GM18867 (cell line): ENCODE data around the gene COMTD1.

Experiments used
- ATAC-seq: cut with Tn5 transposase; IDR thresholded peaks from one replicate; pipeline ENCODE4 v1.9.1; 2021; ENCODE audit warnings: mild to moderate bottlenecking, moderate library complexity; ENCODE audit not compliant: unreplicated experiment

COMTD1 gene

DNA sequence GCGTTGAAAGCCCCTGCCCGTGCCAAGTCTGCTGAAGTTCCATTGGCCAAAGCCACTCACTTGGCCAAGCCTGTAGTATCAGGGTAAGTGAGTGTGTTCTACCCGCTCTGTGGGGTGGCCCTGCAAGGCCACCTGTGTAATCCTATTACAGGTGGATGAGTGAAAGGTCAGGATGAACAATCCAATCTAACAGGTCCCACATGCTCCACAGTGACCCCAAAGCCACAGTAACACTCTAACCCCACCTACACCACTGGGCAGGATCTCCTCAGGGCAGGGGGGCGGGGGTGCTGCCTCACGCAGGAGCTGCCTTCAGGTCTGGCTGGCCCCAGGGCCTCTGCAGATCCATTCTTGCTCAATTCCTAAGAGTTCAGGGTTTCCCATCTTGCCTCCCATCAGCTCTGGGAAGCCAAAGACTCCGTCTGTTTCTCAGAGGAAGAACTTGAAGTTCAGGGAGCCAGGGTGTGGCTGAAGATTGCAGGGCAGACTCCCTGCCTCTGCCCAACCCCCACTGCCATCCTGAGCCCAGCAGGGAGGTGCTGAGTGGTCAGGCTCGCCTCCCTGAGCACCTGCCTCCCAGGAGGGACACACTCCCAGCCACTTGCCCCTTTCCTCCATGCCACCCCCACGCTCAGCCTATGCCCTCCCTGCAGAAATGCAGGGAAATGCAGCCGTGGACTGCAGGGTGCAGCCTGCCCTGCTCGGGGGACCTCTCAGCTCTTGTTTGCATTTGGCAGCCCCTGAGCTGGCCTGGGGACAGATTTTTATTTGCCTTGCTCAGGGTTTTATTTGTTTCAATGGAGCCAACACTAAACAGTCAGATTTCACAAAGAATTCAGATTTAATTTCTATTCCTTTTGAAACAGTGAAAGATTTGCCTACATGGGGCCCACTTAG is 9.8 kb upstream of the COMTD1 start:
- no peak for ATAC-seq

GRCh38 chr10:75244487-75245353 is 9.0 kb upstream of the COMTD1 start:
- ATAC-seq, result no peak

GRCh38 chr10:75243426-75243825 is 7.7 kb upstream of the COMTD1 start:
- ATAC-seq, result no peak

DNA sequence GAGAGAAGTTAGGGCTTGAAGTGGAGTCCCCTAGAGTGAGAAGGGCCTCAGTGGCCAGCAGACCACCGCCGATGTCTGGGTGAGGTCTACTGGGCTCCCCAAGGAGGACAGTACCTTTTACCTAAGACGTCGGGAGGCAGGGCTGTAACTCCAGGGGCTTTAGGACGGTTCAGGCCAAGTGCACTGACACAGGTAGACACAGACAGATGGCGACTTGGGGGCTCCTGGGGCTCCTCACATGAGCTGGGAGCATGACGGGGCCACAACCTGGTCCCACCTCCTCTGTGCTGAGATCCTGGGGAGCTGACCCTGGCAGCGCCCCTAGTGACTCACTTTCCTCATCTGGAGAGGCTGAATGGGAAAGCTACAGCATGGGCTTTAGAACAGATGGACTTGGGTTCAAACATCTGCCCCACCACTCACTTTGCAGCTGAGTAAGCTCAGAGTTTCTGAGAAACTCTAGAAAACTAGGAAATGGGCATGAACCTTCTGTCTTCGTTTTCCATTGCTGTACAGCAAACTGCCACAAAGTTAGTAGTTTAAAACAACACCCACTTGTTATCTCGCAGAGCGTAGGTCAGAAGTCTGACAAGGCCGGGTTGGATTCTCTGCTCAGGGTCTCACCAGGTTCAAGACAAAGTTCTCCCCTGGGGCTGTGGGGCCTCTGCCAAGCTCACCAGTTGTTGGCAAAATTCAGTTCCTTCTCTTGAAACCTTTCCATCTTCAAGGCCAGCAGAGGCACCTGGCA is 4.7 kb upstream of the COMTD1 start:
- no peak for ATAC-seq

DNA sequence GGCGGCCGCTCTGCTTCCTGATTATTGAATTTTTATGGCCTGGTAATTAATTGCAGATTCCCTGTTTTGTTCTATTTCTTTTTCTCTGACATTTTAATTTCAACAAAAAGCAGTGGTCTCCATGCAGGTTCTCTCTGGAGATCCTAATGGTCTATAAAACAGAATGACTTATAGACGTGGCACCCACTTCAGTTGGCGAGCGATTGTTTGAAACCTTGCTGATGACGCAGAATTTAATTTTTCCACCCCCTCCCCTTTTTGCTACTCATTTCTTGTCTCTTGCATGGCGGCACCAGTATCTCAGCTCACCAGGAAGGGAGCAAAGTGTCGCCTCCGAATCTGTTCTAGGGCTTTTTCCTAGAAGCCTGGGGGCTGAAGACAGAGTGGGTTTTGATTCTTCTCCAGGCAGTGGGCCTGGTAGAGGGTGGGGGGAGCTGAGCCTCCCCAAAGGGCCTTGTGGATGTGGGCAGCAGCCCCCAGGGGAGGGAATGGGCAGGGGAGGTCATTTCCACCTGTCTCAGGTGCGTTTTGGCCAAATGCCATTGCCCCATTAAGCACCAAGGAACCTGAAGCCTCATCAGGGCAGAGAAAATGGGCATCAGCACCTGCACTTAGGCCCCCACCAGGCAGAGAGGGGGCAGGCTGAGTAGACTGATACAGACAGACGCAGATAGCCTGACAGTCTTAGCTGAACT is 3.5 kb upstream of the COMTD1 start:
- no peak for ATAC-seq

DNA sequence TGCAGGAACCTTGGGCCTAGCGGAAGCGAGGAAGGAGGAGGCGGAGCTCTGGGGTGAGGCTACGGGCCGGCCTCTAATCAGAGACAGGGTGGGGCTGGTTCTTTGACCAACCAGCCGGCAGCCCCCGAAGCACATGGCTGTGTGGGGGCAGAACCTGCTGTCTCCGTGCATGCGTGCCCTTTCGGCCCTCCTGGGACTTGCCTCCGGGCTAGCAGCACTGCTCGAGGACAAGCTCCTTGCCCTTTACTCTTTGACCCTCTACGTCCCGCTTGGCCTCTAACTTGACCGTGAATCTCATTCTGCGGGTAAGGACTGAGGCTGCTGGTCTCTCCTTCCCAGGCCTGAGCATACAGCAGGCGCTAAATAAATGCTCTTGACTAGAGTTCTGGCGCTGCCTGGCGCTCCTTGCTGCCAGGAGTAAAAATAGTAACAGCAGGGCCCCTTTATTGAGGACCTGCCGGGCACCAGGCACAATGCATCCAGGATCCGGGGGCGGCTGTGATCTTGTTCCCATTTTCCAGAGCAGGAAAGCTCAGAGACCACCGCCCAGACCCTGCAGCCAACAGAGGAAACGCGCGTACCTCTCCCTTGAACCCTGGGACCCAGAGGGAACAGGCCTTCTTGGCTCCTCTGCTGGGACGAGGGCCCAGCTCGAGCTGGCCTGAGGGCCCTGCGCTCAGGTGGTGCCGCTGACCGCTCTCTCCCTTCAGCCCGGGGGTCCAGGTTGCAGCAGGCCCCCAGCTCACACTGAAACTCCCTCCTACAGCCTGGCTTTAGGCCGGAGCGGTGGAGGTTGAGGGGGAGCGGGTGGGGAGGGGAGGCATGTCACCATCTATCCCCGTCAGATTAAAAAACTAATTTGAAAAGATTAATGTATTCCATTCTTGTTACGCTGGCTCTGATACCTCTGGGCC is 2.7 kb upstream of the COMTD1 start:
- ATAC-seq, result no peak

DNA sequence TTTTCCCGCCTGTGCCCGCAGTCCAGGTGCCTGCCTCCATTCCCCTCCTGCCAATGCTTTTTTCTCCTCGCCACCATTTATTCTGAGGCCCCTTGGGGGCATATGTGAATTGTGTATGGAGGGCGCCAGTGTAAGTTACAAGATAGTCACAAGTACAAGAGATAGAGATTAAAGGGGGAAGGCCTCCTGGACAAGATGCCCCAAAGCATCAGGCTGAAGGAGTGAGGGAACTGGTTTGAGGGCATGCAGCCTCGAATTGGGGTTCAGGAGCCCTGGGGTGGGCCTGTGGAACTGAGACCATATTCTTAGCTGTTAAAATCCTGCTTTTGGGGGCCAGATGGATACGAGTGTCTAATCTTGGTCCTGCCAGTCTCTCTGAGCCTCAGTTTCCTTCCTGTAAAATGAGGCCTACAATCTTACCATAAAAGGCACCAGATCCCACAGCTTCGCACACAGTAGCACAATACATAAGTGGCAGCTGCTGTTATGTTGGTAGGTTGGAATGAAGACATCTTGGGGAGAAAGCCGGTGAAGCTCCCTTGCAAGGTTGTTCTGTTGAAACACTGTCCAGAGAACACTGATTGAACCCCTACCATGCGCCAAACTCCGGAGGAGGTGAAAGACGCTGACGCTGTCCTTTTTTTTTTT is 545 bp upstream of the COMTD1 start:
- ATAC-seq, result no peak

GRCh38 chr10:75234683-75235374 is 928 bp downstream of the COMTD1 start:
- peak; percentile 2 for ATAC-seq

DNA sequence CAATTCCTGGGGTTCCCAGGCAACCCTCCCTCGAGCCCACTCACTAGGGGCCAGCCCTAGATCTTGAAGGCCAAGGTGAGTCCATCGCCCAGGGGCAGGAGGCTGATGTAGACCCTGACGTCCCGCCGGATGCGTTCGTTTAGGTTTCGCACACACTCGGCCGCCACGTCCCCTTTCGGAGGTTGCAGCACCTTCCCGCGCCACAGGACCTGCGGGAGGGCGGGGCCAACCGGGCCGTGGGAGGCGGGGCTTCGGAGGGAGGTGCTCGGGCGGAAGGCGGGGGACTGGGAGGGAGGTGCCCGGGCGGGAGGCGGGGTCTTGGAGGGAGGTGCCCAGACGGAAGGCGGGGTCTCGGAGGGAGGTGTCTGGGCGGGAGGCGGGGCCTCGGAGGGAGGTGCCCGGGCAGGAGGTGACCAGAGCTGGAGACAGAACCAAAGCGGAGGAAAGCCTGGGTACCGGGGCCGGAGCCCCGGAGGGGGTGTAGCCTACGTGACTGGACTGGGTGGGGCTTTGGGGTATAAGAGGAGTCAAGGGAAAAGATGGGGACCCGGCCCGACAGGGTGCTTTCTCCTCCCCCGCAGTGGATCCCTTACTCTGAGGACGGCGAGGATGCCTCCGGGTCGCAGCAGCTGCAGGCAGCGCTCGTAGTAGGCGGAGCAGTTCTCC is 1.6 kb downstream of the COMTD1 start:
- peak; percentile 55 for ATAC-seq

- no peak for ATAC-seq
Measured at GRCh38 chr10:75233444-75234016, 2.2 kb downstream of the COMTD1 start.

DNA sequence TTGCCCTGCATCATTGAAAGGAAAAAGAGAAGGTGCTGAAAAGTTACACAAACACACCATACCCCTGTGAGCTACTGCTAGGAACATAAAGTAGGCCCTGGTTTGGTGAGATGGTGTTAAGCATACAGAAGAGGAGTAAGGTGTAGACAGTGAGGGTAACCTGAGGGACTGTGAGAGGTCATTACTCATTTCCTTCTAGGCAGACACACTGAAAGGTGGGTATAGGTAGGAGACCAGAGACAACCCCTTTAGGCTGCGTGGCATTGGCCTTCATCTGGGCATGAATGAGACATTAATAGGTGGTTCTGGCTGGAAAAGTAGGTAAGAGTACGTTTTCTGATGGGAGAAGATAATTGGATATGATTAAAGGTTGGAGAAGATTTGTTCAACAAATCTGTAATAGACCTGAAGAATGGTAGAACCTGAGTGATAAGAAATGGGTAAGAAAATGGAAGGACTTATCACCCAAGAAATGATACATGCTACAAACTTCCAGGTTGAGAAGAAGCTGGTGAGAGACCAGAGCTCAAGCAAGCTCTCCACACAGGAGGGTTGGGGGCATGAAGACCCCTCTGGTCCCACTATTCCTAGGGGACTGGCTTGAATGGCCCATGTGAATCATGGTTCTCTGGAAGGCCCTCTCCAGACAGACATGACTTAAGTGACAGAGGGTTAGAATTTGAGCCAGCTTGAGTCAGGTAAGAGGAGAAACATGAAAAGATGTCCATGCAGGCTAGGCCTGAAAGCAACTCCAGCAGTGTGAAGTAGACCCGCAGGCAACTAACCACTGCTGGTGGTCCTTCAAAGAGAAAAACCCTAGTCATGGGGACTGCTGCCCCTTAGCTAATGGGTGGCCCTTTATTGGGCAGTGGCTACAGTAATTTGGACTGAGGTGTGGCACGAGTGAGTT is 3.8 kb downstream of the COMTD1 start:
- ATAC-seq, result no peak

- peak; percentile 39 for ATAC-seq
Measured at GRCh38 chr10:75230600-75231038, 5.1 kb downstream of the COMTD1 start.

- no peak for ATAC-seq
Measured at GRCh38 chr10:75229971-75230370, 5.8 kb downstream of the COMTD1 start.

DNA sequence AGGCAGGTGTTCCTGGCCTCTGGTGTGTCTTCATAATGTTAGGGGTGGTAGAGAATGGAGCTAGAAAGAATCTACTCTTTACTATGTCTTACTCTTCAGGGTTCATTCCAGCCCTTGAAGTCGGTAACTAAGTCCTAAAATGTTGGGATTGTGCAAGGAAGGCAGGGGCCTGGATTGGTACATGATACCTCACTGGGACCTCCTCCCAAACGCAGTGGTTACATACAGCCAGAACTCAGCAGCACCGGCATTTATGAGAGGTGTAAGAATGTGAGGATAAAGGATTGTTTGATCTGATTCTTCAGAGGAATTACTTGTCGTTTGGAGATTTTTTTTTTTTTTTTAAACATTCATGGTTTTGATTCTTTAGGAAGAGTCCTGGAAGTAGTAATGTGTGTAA is 6.9 kb downstream of the COMTD1 start:
- ATAC-seq, result no peak

DNA sequence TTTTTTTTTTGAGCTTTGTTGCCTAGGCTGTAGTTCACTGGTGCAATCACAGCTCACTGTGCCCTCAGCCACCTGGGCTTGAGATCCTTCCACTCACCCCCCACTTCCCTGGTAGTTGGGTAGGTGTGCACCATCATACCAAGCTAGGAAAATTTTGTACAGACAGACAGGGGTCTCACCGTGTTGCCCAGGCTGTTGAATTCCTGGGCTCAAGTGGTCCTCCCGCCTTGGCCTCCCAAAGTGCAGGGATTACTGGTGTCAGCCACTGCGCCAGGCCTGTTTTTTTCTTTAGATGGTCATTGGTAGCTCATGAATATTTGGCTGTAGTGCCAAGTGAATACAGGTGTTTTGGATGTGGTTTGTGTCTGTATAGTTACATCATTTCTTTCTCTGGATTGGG is 7.5 kb downstream of the COMTD1 start:
- no peak for ATAC-seq

- ATAC-seq, result no peak
Measured at GRCh38 chr10:75226656-75227055, 9.1 kb downstream of the COMTD1 start.
